ENCODE results near the gene IGSF9B.

- TF ChIP-seq POLR2A (IDR thresholded peaks at IDR 0.05; ENCODE audit: low read depth, low read length) (no peak), NR2C1 (IDR thresholded peaks at IDR 0.05) (no peak), REST (IDR thresholded peaks at IDR 0.05; ENCODE audit: low read depth, low read length) (no peak), SUZ12 (IDR thresholded peaks at IDR 0.05; ENCODE audit: unreplicated experiment) (no peak), YY1 (IDR thresholded peaks at IDR 0.05; ENCODE audit: low read depth, low read length) (no peak), EZH2 (IDR thresholded peaks at IDR 0.05; ENCODE audit: borderline replicate concordance, control insufficient read depth, low read depth, low read length) (no peak), ESRRA (IDR thresholded peaks at IDR 0.05; ENCODE audit: low read length) (no peak), SMC3 (IDR thresholded peaks at IDR 0.05; ENCODE audit: borderline replicate concordance, low read length) (no peak)
- TF ChIP-seq, protein P1, sequence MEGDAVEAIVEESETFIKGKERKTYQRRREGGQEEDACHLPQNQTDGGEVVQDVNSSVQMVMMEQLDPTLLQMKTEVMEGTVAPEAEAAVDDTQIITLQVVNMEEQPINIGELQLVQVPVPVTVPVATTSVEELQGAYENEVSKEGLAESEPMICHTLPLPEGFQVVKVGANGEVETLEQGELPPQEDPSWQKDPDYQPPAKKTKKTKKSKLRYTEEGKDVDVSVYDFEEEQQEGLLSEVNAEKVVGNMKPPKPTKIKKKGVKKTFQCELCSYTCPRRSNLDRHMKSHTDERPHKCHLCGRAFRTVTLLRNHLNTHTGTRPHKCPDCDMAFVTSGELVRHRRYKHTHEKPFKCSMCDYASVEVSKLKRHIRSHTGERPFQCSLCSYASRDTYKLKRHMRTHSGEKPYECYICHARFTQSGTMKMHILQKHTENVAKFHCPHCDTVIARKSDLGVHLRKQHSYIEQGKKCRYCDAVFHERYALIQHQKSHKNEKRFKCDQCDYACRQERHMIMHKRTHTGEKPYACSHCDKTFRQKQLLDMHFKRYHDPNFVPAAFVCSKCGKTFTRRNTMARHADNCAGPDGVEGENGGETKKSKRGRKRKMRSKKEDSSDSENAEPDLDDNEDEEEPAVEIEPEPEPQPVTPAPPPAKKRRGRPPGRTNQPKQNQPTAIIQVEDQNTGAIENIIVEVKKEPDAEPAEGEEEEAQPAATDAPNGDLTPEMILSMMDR (IDR thresholded peaks at IDR 0.05 in 2 of 3, conservative IDR thresholded peaks at IDR 0.05 in 1 of 3; ENCODE audit: control insufficient read depth in 2 of 3, extremely low read depth in 1 of 3, insufficient read depth in 1 of 3, low read depth in 3 of 3, low read length in 3 of 3): no peak
- TF ChIP-seq, protein P2, sequence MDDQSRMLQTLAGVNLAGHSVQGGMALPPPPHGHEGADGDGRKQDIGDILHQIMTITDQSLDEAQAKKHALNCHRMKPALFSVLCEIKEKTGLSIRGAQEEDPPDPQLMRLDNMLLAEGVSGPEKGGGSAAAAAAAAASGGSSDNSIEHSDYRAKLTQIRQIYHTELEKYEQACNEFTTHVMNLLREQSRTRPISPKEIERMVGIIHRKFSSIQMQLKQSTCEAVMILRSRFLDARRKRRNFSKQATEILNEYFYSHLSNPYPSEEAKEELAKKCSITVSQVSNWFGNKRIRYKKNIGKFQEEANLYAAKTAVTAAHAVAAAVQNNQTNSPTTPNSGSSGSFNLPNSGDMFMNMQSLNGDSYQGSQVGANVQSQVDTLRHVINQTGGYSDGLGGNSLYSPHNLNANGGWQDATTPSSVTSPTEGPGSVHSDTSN (IDR thresholded peaks at IDR 0.05; ENCODE audit: insufficient replicate concordance, low read depth, low read length): no peak
- TF ChIP-seq, protein P3, sequence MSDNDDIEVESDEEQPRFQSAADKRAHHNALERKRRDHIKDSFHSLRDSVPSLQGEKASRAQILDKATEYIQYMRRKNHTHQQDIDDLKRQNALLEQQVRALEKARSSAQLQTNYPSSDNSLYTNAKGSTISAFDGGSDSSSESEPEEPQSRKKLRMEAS (IDR thresholded peaks at IDR 0.05; ENCODE audit: low read depth, low read length): no peak
Observed at GRCh38 chr11:133925756-133926155, 31.0 kb downstream of the IGSF9B start.
